ENCODE measurements around the gene ASB16. TPM values are rescaled to one million over a fixed set of nuclear protein-coding genes. Genes with fewer than 3 reads are reported as not detected.
A peak's percentile ranks its signal among the peaks of the same experiment; 100 is the strongest.

The ASB16 gene
- total RNA-seq, 1 donor from 2014 or later = 0.09 TPM

- DNase-seq = no peak
- peak overlapping the region; percentile 100 for H3K4me3 Mint-ChIP-seq
- H3K4me1 Mint-ChIP-seq = peaks cover 31% of the 10 kb centered on the region
- H3K27me3 Mint-ChIP-seq = no peaks in the 10 kb centered on the region
- no peak overlapping the region for H3K27ac Mint-ChIP-seq
- no peaks in the 10 kb centered on the region for H3K9me3 Mint-ChIP-seq
- peaks cover 24% of the 10 kb centered on the region for H3K36me3 Mint-ChIP-seq (ENCODE audit: low read depth)
- intact Hi-C loops (cut with micrococcal nuclease) = loop anchor here (5.0 kb wide), 1 partner anchor 314 kb away; the partner anchor contains the start of gene GPATCH8
These were observed 18.3 kb downstream of the ASB16 start for GRCh38 chr17:44188576-44189403.

- H3K27ac Mint-ChIP-seq = no peak overlapping the region
These were observed 20.0 kb downstream of the ASB16 start for GRCh38 chr17:44190481-44190880.

GRCh38 chr17:44191369-44191768 is 20.9 kb downstream of the ASB16 start:
- Mint-ChIP-seq H3K4me1 (peaks cover 17% of the 10 kb centered on the region), H3K27me3 (no peaks in the 10 kb centered on the region), H3K9me3 (no peaks in the 10 kb centered on the region), H3K27ac (no peak overlapping the region), H3K36me3 (ENCODE audit: low read depth) (peaks cover 44% of the 10 kb centered on the region), H3K4me3 (no peak overlapping the region)
- no peak for DNase-seq
- intact Hi-C loops (cut with micrococcal nuclease) = no loop called here

More at GRCh38 chr17:44190481-44190880, 20.0 kb downstream of the ASB16 start:
- Mint-ChIP-seq H3K36me3 (ENCODE audit: low read depth) (peaks cover 38% of the 10 kb centered on the region), H3K9me3 (no peaks in the 10 kb centered on the region), H3K4me3 (no peak overlapping the region), H3K27me3 (no peaks in the 10 kb centered on the region), H3K4me1 (peaks cover 21% of the 10 kb centered on the region)
- intact Hi-C loops (cut with micrococcal nuclease) = no loop called here
- DNase-seq = no peak

GRCh38 chr17:44191941-44192496 is 21.5 kb downstream of the ASB16 start:
- DNase-seq = no peak
- Mint-ChIP-seq H3K36me3 (ENCODE audit: low read depth) (peaks cover 46% of the 10 kb centered on the region), H3K27me3 (no peaks in the 10 kb centered on the region), H3K4me3 (no peak overlapping the region), H3K9me3 (no peaks in the 10 kb centered on the region), H3K27ac (no peak overlapping the region), H3K4me1 (peaks cover 16% of the 10 kb centered on the region)
- intact Hi-C loops (cut with micrococcal nuclease) = no loop called here

GRCh38 chr17:44192750-44193149 is 22.2 kb downstream of the ASB16 start:
- H3K9me3 Mint-ChIP-seq = no peaks in the 10 kb centered on the region
- peaks cover 19% of the 10 kb centered on the region for H3K4me1 Mint-ChIP-seq
- H3K36me3 Mint-ChIP-seq (ENCODE audit: low read depth) = peaks cover 52% of the 10 kb centered on the region
- H3K27ac Mint-ChIP-seq = no peak overlapping the region
- H3K27me3 Mint-ChIP-seq = no peaks in the 10 kb centered on the region
- no peak for DNase-seq
- intact Hi-C loops (cut with micrococcal nuclease) = no loop called here
- no peak overlapping the region for H3K4me3 Mint-ChIP-seq

- H3K9me3 Mint-ChIP-seq = no peaks in the 10 kb centered on the region
- no peak overlapping the region for H3K4me3 Mint-ChIP-seq
- peaks cover 19% of the 10 kb centered on the region for H3K4me1 Mint-ChIP-seq
- peaks cover 58% of the 10 kb centered on the region for H3K36me3 Mint-ChIP-seq (ENCODE audit: low read depth)
- intact Hi-C loops (cut with micrococcal nuclease) = no loop called here
- no peaks in the 10 kb centered on the region for H3K27me3 Mint-ChIP-seq
- DNase-seq = no peak
- no peak overlapping the region for H3K27ac Mint-ChIP-seq
These were observed 23.0 kb downstream of the ASB16 start for GRCh38 chr17:44193326-44194084.

GRCh38 chr17:44197107-44197506 is 26.6 kb downstream of the ASB16 start:
- H3K9me3 Mint-ChIP-seq = no peaks in the 10 kb centered on the region
- intact Hi-C loops (cut with micrococcal nuclease) = no loop called here
- H3K4me3 Mint-ChIP-seq = peak overlapping the region; percentile 91
- peaks cover 42% of the 10 kb centered on the region for H3K36me3 Mint-ChIP-seq (ENCODE audit: low read depth)
- no peak overlapping the region for H3K27ac Mint-ChIP-seq
- no peak for DNase-seq
- peaks cover 23% of the 10 kb centered on the region for H3K4me1 Mint-ChIP-seq
- no peaks in the 10 kb centered on the region for H3K27me3 Mint-ChIP-seq

GRCh38 chr17:44197980-44198720 is 27.6 kb downstream of the ASB16 start:
- no peaks in the 10 kb centered on the region for H3K27me3 Mint-ChIP-seq
- no peaks in the 10 kb centered on the region for H3K9me3 Mint-ChIP-seq
- H3K4me1 Mint-ChIP-seq = peaks cover 28% of the 10 kb centered on the region
- peak; percentile 90 for DNase-seq
- peak overlapping the region; percentile 91 for H3K4me3 Mint-ChIP-seq
- intact Hi-C loops (cut with micrococcal nuclease) = loop anchor here (1.0 kb wide), 1 partner anchor 11 kb away; no protein-coding TSS in a partner anchor
- H3K36me3 Mint-ChIP-seq (ENCODE audit: low read depth) = peaks cover 38% of the 10 kb centered on the region
- H3K27ac Mint-ChIP-seq = peak overlapping the region; percentile 87

GRCh38 chr17:44198721-44199552 is 28.4 kb downstream of the ASB16 start:
- Mint-ChIP-seq H3K4me1 (peaks cover 36% of the 10 kb centered on the region), H3K27me3 (no peaks in the 10 kb centered on the region), H3K36me3 (ENCODE audit: low read depth) (peaks cover 35% of the 10 kb centered on the region), H3K27ac (peak overlapping the region; percentile 87), H3K4me3 (peak overlapping the region; percentile 91), H3K9me3 (no peaks in the 10 kb centered on the region)
- intact Hi-C loops (cut with micrococcal nuclease) = loop anchor here (1.0 kb wide), 1 partner anchor 12 kb away; no protein-coding TSS in a partner anchor
- peak; percentile 88 for DNase-seq

- DNase-seq = peak; percentile 99
- Mint-ChIP-seq H3K4me3 (peak within 1 kb of the TSS; percentile 91), H3K36me3 (ENCODE audit: low read depth) (peaks cover 28% of the 10 kb centered on the region), H3K4me1 (peaks cover 43% of the 10 kb centered on the region), H3K9me3 (no peaks in the 10 kb centered on the region), H3K27me3 (no peaks in the 10 kb centered on the region), H3K27ac (peak within 1 kb of the TSS; percentile 96)
- intact Hi-C loops (cut with micrococcal nuclease) = loop anchor here (1.0 kb wide), 4 partner anchors 10 to 145 kb away; partner anchors contain the start of gene GRN
These were observed 29.3 kb downstream of the ASB16 start, which contains the start of gene ATXN7L3 for GRCh38 chr17:44199553-44200477. ATXN7L3 (minus strand) TSS chr17:44199884; CDS start chr17:44198070, 1,814 bp downstream.

- Mint-ChIP-seq H3K9me3 (no peaks in the 10 kb centered on the region), H3K36me3 (ENCODE audit: low read depth) (peaks cover 24% of the 10 kb centered on the region), H3K27ac (peak overlapping the region; percentile 96), H3K27me3 (no peaks in the 10 kb centered on the region), H3K4me3 (peak overlapping the region; percentile 91), H3K4me1 (peaks cover 44% of the 10 kb centered on the region)
- DNase-seq = no peak
- intact Hi-C loops (cut with micrococcal nuclease) = loop anchor here (1.0 kb wide), 4 partner anchors 10 to 145 kb away; partner anchors contain the start of gene GRN
These were observed 30.1 kb downstream of the ASB16 start for GRCh38 chr17:44200478-44201155.
